Endodermal cell (in vitro differentiated cells): ENCODE measurements around the gene C12orf76. TPM values are rescaled to one million over a fixed set of nuclear protein-coding genes. Genes with fewer than 3 reads are reported as not detected.

Experiments used
- DNase-seq: peaks from one replicate; pipeline ENCODE4 v3.0.0-alpha.2; 2017
- H3K27ac ChIP-seq: 2 replicates; pipeline ENCODE4 v1.5.1; 2013; ENCODE audit warnings: mild to moderate bottlenecking, low read depth, low read length, moderate library complexity
- H3K27me3 ChIP-seq: 2 replicates; pipeline ENCODE4 v1.6.1; 2013; ENCODE audit warnings: mild to moderate bottlenecking, low read length, moderate library complexity; ENCODE audit not compliant: insufficient read depth, control insufficient read depth, poor library complexity, severe bottlenecking
- H3K36me3 ChIP-seq: 2 replicates; pipeline ENCODE4 v1.7.0; 2013; ENCODE audit warnings: mild to moderate bottlenecking, low read length, moderate library complexity; ENCODE audit not compliant: control insufficient read depth, insufficient read depth
- H3K4me1 ChIP-seq: one replicate; pipeline ENCODE4 v1.7.0; 2013; ENCODE audit warnings: low read length; ENCODE audit not compliant: control insufficient read depth, insufficient read depth
- H3K4me3 ChIP-seq: 2 replicates; pipeline ENCODE4 v1.5.1; 2013; ENCODE audit warnings: mild to moderate bottlenecking, low read length, moderate library complexity
- H3K9ac ChIP-seq: 2 replicates; pipeline ENCODE4 v1.6.1; 2013; ENCODE audit warnings: mild to moderate bottlenecking, low read length, moderate library complexity; ENCODE audit not compliant: poor library complexity, severe bottlenecking; ENCODE audit errors: extremely low read depth
- H3K9me3 ChIP-seq: 2 replicates; pipeline ENCODE4 v1.6.1; 2013; ENCODE audit warnings: mild to moderate bottlenecking, low read length, moderate library complexity; ENCODE audit not compliant: control insufficient read depth
- H3K27ac Mint-ChIP-seq: 2 replicates; pipeline ENCODE4 v1.8.0; 2020; ENCODE audit warnings: mixed read lengths
- H3K27me3 Mint-ChIP-seq: 2 replicates; pipeline ENCODE4 v1.8.0; 2021; ENCODE audit warnings: mild to moderate bottlenecking, mixed read lengths; ENCODE audit not compliant: insufficient read depth
- H3K36me3 Mint-ChIP-seq: 2 replicates; pipeline ENCODE4 v1.8.0; 2020; ENCODE audit warnings: low read depth, mixed read lengths
- H3K4me1 Mint-ChIP-seq: 2 replicates; pipeline ENCODE4 v1.8.0; 2020; ENCODE audit warnings: mixed read lengths
- H3K4me3 Mint-ChIP-seq: 2 replicates; pipeline ENCODE4 v1.8.0; 2020; ENCODE audit warnings: mild to moderate bottlenecking, moderate library complexity, mixed read lengths
- H3K9me3 Mint-ChIP-seq: 2 replicates; pipeline ENCODE4 v1.8.0; 2020; ENCODE audit warnings: mild to moderate bottlenecking, mixed read lengths
- WGBS, 2 experiments: methylation state at CpG; one replicate each; pipeline versions ENCODE4 v1.1.5 to v1.1.7; 2013; ENCODE audit warnings: missing lambda C conversion rate in 2 of 2, mixed read lengths in 1 of 2; ENCODE audit not compliant: insufficient coverage in 1 of 2, insufficient read length in 1 of 2; 5-methylcytosine and 5-hydroxymethylcytosine counted together
- long read RNA-seq, 4 experiments: library from polyadenylated mRNA in 2 of 4; library from RNA in 1 of 4; library from capped mRNA in 1 of 4; stranded (forward) in 3 of 4; unstranded in 1 of 4; transcript quantifications; one replicate each; pipeline ENCODE4 v2.0.0, GENCODE V29; 2020 to 2021; ENCODE audit warnings: inconsistent platforms in 1 of 4
- polyA plus RNA-seq, 2 experiments: library from polyadenylated mRNA; stranded (reverse); fragments of 50-300 nt; gene quantifications; one replicate each; pipeline ENCODE4 v1.2.3, GENCODE V29; 2013
- total RNA-seq, 2 donors: library from RNA; stranded (reverse); fragmentation: NEBNext Ultra II Directional in 1 of 2; extraction: Animal tissue kit (Norgen Biotek cat#: 25700) in 1 of 2; gene quantifications; 2 replicates in 1 of 2; 3 replicates in 1 of 2; pipeline ENCODE4 v1.2.1, GENCODE V29; 2021
- TF ChIP-seq, protein P1 (sequence below): fragments of 200-600 bp; sonication (generic); conservative IDR thresholded peaks from 2 replicates; pipeline ENCODE4 v1.5.0; 2021; ENCODE audit warnings: antibody characterized with exemption, mild to moderate bottlenecking

The C12orf76 gene, protein sequence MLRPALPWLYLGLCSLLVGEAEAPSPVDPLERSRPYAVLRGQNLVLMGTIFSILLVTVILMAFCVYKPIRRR
- 10 to 100 TPM; 19.6 to 23.5 TPM for total RNA-seq
- polyA plus RNA-seq (2013, experiment 1 of 2): 26.7 TPM
- 26.4 TPM for polyA plus RNA-seq (2013, experiment 2 of 2)
- long read RNA-seq, experiment 1, transcript C12orf76-203 (2 exons, 1,755 nt): major isoform, 8 of 14 reads
- long read RNA-seq, experiment 1, partial matches to known transcripts: 2 of 14 reads
- long read RNA-seq, experiment 1, other reads (novel, unspliced or antisense): 3 of 14 reads
- long read RNA-seq, experiment 2, transcript C12orf76-203 (2 exons, 1,755 nt): major isoform, 11 of 27 reads
- long read RNA-seq, experiment 2, partial matches to known transcripts: 12 of 27 reads
- long read RNA-seq, experiment 2, other reads (novel, unspliced or antisense): 2 of 27 reads
- long read RNA-seq, experiment 3, transcript C12orf76-203 (2 exons, 1,755 nt): minor isoform, 5 of 70 reads
- long read RNA-seq, experiment 3, transcript C12orf76-208 (3 exons, 496 nt): major isoform, 8 of 70 reads
- long read RNA-seq, experiment 3, partial matches to known transcripts: 54 of 70 reads
- long read RNA-seq, experiment 3, other reads (novel, unspliced or antisense): 2 of 70 reads
- long read RNA-seq, experiment 4, transcript C12orf76-203 (2 exons, 1,755 nt): major isoform, 34 of 125 reads
- long read RNA-seq, experiment 4, transcript C12orf76-208 (3 exons, 496 nt): minor isoform, 6 of 125 reads
- long read RNA-seq, experiment 4, partial matches to known transcripts: 82 of 125 reads
- long read RNA-seq, experiment 4, other reads (novel, unspliced or antisense): 3 of 125 reads

DNA sequence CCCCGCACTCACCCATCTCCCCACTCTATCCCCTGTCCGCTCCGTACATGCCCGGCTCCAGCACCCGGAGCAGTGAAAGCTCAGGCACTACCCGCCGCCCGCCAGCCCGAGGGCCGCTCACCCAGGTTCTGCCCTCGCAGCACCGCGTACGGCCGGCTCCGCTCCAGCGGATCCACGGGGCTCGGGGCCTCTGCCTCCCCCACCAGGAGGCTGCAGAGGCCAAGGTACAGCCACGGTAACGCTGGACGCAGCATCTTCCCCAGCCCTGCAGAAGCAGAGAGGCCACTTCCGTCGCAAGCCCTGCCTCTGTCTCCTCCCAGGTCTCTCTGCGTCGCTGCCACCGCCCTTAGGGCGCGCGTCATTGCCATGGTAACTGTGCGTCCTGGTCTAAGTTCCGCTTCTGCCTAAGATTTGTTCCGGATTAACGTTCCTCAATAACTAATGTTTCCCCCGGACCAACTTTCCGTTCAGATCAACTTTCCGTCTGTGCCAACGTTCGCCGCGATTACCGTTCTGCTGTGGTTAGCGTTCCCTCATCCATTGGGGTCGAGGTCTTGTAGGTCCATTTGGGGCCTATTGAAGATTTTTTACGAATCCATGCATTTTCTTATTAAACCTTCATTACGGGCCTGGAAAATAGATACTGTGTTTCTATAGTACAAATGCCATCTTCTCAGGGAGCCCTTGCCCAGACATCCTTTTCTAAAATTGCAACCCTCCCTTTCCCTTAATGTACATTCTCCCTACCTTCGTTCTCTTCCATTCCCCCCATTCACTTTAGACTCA lies at the start of gene C12orf76:
Gene C12orf76 (minus strand): TSS at position 281 of the 786 bp plus-strand sequence. CDS start 27 bp downstream, at position 254.
- peak within 1 kb of the TSS; percentile 93 for H3K4me3 ChIP-seq
- no peak within 1 kb of the TSS for H3K27ac ChIP-seq
- Mint-ChIP-seq H3K4me1 (peaks cover 14% of the 10 kb centered on the region), H3K36me3 (peaks cover 4% of the 10 kb centered on the region), H3K9me3 (no peaks in the 10 kb centered on the region), H3K27ac (peak within 1 kb of the TSS; percentile 71), H3K27me3 (no peaks in the 10 kb centered on the region), H3K4me3 (peak within 1 kb of the TSS; percentile 79)
- TF ChIP-seq, protein P1, sequence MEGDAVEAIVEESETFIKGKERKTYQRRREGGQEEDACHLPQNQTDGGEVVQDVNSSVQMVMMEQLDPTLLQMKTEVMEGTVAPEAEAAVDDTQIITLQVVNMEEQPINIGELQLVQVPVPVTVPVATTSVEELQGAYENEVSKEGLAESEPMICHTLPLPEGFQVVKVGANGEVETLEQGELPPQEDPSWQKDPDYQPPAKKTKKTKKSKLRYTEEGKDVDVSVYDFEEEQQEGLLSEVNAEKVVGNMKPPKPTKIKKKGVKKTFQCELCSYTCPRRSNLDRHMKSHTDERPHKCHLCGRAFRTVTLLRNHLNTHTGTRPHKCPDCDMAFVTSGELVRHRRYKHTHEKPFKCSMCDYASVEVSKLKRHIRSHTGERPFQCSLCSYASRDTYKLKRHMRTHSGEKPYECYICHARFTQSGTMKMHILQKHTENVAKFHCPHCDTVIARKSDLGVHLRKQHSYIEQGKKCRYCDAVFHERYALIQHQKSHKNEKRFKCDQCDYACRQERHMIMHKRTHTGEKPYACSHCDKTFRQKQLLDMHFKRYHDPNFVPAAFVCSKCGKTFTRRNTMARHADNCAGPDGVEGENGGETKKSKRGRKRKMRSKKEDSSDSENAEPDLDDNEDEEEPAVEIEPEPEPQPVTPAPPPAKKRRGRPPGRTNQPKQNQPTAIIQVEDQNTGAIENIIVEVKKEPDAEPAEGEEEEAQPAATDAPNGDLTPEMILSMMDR: peak; percentile 19
- H3K4me1 ChIP-seq: no peaks in the 10 kb centered on the region
- no peaks in the 10 kb centered on the region for H3K27me3 ChIP-seq
- 3 to 5% methylated on average over 36 to 47 of the region's 47 CpGs for WGBS, 2 experiments
- H3K36me3 ChIP-seq: peaks cover 7% of the 10 kb centered on the region
- peak; percentile 97 for DNase-seq
- H3K9me3 ChIP-seq: no peaks in the 10 kb centered on the region
- peak within 1 kb of the TSS; percentile 76 for H3K9ac ChIP-seq

DNA sequence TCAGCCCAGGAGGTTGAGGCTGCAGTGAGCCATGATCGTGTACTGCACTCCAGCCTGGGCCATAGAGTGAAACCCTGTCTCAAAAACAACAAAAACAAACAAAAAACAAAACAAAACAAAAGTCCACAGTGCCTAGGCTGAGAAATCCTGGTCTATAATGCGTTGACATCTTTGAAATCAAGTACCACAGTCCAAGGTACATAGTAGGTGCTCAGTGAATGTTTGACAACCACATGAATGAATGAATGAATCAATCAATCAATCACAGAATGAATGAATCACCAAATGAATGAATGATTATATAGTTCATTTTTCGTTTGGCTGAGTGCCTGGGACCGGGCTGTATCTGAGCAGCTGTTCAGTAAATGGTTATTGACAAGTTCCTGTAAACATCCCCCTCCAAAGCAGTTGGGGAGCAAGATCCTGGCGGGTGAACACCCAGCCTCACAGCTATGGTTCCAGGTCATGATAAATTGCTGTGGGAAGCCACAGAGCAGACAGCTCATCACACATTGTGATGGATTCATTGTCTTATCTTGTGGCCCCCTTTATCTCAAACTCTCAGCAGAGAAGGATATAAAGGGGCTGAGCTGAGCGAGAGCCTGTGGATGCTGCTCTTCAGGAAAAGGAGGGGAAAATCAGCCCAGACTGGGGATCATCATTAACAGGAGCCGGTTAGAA lies 45.4 kb upstream of the C12orf76 start:
- H3K4me3 Mint-ChIP-seq: no peak overlapping the region
- Histone ChIP-seq H3K27me3 (no peaks in the 10 kb centered on the region), H3K9ac (no peak overlapping the region), H3K27ac (no peak overlapping the region), H3K4me1 (no peaks in the 10 kb centered on the region), H3K4me3 (no peak overlapping the region), H3K36me3 (no peaks in the 10 kb centered on the region), H3K9me3 (no peaks in the 10 kb centered on the region)
- no peaks in the 10 kb centered on the region for H3K9me3 Mint-ChIP-seq
- WGBS, 2 experiments: 66 to 100% methylated on average over 3 to 6 of the region's 7 CpGs
- TF ChIP-seq, protein P1: no peak
- H3K27ac Mint-ChIP-seq: no peak overlapping the region
- H3K4me1 Mint-ChIP-seq: peaks cover 7% of the 10 kb centered on the region
- DNase-seq: peak; percentile 56
- H3K27me3 Mint-ChIP-seq: peaks cover 6% of the 10 kb centered on the region
- H3K36me3 Mint-ChIP-seq: no peaks in the 10 kb centered on the region
